ENCODE results near the gene SLC5A12. TPM values are rescaled to one million over a fixed set of nuclear protein-coding genes. Genes with fewer than 3 reads are reported as not detected.

The SLC5A12 gene
- total RNA-seq, 4 donors from 2014 or later = 0.10 TPM; not detected in 3

DNA sequence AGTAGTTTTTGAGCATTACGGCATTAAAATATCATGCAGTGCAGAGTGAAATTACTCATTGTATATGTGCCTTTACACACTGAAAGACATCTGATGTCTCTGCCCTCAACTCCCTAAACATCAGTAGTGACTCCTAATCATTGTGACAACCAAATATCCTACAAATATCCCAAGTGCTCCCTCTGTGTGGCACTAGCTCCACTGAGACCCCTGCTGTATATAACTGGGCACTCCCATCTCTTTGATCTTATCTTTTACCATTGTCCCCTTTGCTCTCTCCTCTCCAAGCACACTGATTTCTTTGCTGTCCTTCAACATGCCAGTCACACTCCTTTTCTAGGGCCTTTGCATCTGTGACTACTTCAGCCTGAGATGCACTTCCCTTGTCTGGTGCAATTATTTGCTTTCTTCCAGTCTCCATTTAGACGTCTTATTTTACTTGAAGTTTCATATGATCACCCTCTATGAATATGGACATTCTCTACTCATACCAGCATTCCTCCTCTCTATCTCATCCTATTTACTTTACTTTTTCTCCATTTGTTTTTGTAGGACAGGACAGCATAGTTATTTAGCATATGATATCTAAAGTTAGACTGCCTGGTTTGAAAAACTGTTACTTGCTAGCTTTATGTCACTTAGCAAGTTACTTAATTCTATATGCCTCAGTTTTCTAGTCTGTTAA, 2.4 kb downstream of the SLC5A12 start:
- no peak for TF ChIP-seq POLR2A (IDR thresholded peaks at IDR 0.05)
- TF ChIP-seq, protein P1, sequence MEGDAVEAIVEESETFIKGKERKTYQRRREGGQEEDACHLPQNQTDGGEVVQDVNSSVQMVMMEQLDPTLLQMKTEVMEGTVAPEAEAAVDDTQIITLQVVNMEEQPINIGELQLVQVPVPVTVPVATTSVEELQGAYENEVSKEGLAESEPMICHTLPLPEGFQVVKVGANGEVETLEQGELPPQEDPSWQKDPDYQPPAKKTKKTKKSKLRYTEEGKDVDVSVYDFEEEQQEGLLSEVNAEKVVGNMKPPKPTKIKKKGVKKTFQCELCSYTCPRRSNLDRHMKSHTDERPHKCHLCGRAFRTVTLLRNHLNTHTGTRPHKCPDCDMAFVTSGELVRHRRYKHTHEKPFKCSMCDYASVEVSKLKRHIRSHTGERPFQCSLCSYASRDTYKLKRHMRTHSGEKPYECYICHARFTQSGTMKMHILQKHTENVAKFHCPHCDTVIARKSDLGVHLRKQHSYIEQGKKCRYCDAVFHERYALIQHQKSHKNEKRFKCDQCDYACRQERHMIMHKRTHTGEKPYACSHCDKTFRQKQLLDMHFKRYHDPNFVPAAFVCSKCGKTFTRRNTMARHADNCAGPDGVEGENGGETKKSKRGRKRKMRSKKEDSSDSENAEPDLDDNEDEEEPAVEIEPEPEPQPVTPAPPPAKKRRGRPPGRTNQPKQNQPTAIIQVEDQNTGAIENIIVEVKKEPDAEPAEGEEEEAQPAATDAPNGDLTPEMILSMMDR (IDR thresholded peaks at IDR 0.05) = no peak
- H3K4me3 ChIP-seq (ENCODE audit: low read depth, poor library complexity, severe bottlenecking) = no peak overlapping the region
- intact Hi-C loops (cut with DNase I; ENCODE audit: low total_unique reads) = no loop called here
- no peak for DNase-seq (ENCODE audit: low spot score in 2 of 2)
- WGBS, 2 donors = 56 to 92% methylated on average over 2 of the region's 2 CpGs

DNA sequence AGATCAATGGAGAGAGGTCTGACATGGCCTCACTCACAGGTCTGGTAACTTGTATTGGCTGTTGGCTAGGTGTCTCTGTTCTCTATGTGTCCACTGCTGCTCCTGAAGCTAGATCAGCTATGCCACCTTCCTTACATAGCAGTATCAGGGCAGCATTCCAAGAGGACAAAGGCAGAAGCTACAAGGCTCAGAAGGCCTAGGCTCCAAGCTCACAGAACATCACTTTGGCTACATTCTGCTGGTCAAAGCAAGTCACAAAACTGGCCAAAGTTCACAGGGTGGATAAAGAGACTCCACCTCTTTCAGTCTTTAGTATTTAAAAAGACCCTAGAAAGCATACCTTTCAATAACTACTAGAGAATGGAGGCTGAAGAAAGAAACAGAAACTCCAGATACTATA, 4.1 kb downstream of the SLC5A12 start:
- DNase-seq (ENCODE audit: low spot score in 2 of 2) = no peak
- intact Hi-C loops (cut with DNase I; ENCODE audit: low total_unique reads) = no loop called here
- TF ChIP-seq, protein P1 (IDR thresholded peaks at IDR 0.05) = no peak
- no peak for TF ChIP-seq POLR2A (IDR thresholded peaks at IDR 0.05)
- H3K4me3 ChIP-seq (ENCODE audit: low read depth, poor library complexity, severe bottlenecking) = no peak overlapping the region

- WGBS, 2 donors = 29 to 40% methylated on average over 1 of the region's 1 CpG
- H3K4me3 ChIP-seq (ENCODE audit: low read depth, poor library complexity, severe bottlenecking) = no peak overlapping the region
- DNase-seq (ENCODE audit: low spot score in 2 of 2) = no peak
- intact Hi-C loops (cut with DNase I; ENCODE audit: low total_unique reads) = no loop called here
- TF ChIP-seq, protein P1 (IDR thresholded peaks at IDR 0.05) = no peak
- TF ChIP-seq POLR2A (IDR thresholded peaks at IDR 0.05) = no peak
Observed at GRCh38 chr11:26715133-26715532, 6.7 kb downstream of the SLC5A12 start.

GRCh38 chr11:26712497-26712896, 9.4 kb downstream of the SLC5A12 start:
- no peak for DNase-seq (ENCODE audit: low spot score in 2 of 2)
- no peak overlapping the region for H3K4me3 ChIP-seq (ENCODE audit: low read depth, poor library complexity, severe bottlenecking)
- intact Hi-C loops (cut with DNase I; ENCODE audit: low total_unique reads) = no loop called here
- WGBS, 2 donors = 63 to 66% methylated on average over 5 of the region's 5 CpGs
- TF ChIP-seq POLR2A (IDR thresholded peaks at IDR 0.05) = no peak
- TF ChIP-seq, protein P1 (IDR thresholded peaks at IDR 0.05) = no peak

GRCh38 chr11:26710489-26710888, 11.4 kb downstream of the SLC5A12 start:
- intact Hi-C loops (cut with DNase I; ENCODE audit: low total_unique reads) = no loop called here
- no peak overlapping the region for H3K4me3 ChIP-seq (ENCODE audit: low read depth, poor library complexity, severe bottlenecking)
- WGBS, 2 donors = 92 to 94% methylated on average over 2 of the region's 2 CpGs
- TF ChIP-seq, protein P1 (IDR thresholded peaks at IDR 0.05) = no peak
- no peak for TF ChIP-seq POLR2A (IDR thresholded peaks at IDR 0.05)
- DNase-seq (ENCODE audit: low spot score in 2 of 2) = no peak
